Neural progenitor cell (in vitro differentiated cells): ENCODE results near the gene LILRA6.

Experiments
- CTCF ChIP-seq: fragments of 200-600 bp; sonication (generic); IDR thresholded peaks from 2 replicates; pipeline ENCODE4 v1.5.1; 2017; ENCODE audit warnings: antibody characterized with exemption, mild to moderate bottlenecking
- EZH2 ChIP-seq: fragments of 200-600 bp; sonication (generic); IDR thresholded peaks from 2 replicates; pipeline ENCODE4 v1.6.1; 2017; ENCODE audit warnings: antibody characterized with exemption, mild to moderate bottlenecking, moderate library complexity
- EZH2phosphoT487 ChIP-seq: fragments of 200-600 bp; sonication (generic); IDR thresholded peaks from 2 replicates; pipeline ENCODE4 v1.6.1; 2017; ENCODE audit warnings: antibody characterized with exemption

- no peak for TF ChIP-seq EZH2phosphoT487
- no peak for TF ChIP-seq CTCF
- TF ChIP-seq EZH2: no peak
These were observed 49.6 kb downstream of the LILRA6 start for GRCh38 chr19:54193011-54193410.
